ENCODE data around the gene INHBE.
"Not testable (repeated sequence)": the region's sequence is repeated elsewhere in the genome, so short reads cannot be mapped to it uniquely, and the experiment has no call there.

The INHBE gene

DNA sequence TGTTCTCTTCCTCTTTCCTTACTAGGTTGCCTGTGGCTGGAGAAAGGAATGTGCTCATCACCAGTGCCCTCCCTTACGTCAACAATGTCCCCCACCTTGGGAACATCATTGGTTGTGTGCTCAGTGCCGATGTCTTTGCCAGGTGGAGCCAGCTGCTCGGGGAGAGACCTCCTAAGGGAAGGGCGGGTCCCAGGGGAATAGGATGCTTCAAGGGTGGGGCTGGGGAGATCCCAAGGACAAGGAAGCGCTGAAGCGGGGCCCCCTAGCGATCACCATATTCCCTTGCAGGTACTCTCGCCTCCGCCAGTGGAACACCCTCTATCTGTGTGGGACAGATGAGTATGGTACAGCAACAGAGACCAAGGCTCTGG lies 43.0 kb downstream of the INHBE start:
- CTCF ChIA-PET = interaction anchor here (1.0 to 2.1 kb wide), 4 partner anchors 13 to 46 kb away, joined by 3 to 7 read pairs (median 3); no protein-coding TSS in a partner anchor
- TF ChIP-seq, protein P1, sequence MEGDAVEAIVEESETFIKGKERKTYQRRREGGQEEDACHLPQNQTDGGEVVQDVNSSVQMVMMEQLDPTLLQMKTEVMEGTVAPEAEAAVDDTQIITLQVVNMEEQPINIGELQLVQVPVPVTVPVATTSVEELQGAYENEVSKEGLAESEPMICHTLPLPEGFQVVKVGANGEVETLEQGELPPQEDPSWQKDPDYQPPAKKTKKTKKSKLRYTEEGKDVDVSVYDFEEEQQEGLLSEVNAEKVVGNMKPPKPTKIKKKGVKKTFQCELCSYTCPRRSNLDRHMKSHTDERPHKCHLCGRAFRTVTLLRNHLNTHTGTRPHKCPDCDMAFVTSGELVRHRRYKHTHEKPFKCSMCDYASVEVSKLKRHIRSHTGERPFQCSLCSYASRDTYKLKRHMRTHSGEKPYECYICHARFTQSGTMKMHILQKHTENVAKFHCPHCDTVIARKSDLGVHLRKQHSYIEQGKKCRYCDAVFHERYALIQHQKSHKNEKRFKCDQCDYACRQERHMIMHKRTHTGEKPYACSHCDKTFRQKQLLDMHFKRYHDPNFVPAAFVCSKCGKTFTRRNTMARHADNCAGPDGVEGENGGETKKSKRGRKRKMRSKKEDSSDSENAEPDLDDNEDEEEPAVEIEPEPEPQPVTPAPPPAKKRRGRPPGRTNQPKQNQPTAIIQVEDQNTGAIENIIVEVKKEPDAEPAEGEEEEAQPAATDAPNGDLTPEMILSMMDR (IDR thresholded peaks at IDR 0.05; ENCODE audit: control extremely low read depth, extremely low read depth, low read depth, missing control alignments) = no peak

DNA sequence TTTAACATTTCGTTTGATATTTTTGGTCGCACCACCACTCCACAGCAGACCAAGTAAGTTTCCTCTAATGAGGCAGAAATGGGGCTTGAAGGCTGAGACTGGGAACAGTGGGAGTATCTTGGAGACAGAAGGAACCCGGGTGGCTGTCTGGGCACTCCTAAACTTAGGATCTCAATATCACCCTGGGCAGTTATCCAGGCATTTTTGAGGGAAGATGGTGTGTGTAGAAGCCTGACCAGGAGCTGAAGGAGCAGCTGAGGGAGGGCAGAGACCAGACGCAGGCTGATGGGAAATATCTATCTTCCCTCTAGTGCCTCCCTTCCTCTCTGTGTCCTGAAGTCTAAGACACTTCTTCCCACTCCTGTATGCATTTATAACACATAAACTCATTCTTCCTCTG lies 43.5 kb downstream of the INHBE start:
- TF ChIP-seq, protein P1 (IDR thresholded peaks at IDR 0.05; ENCODE audit: control extremely low read depth, extremely low read depth, low read depth, missing control alignments) = no peak
- DNase-seq (ENCODE audit: extremely low spot score) = no peak
- POLR2A ChIA-PET = no interaction called here
- CTCF ChIA-PET = interaction anchor here (2.1 kb wide), 1 partner anchor 12 kb away, joined by 7 read pairs; no protein-coding TSS in a partner anchor

More for the DNA sequence above, 43.0 kb downstream of the INHBE start:
- POLR2A ChIA-PET = no interaction called here
- DNase-seq (ENCODE audit: extremely low spot score) = no peak

DNA sequence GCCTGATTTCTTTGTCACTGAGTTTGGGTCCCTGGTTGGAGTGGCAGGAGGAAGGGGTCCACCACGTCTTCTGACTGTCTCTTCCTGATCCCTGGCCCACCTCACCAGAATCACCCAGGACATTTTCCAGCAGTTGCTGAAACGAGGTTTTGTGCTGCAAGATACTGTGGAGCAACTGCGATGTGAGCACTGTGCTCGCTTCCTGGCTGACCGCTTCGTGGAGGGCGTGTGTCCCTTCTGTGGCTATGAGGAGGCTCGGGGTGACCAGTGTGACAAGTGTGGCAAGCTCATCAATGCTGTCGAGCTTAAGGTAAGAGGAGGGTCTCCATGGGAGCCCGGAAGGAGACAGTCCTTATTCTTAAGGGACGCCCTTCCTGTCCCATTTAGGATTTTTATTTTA lies 45.1 kb downstream of the INHBE start:
- ChIA-PET POLR2A (interaction anchor here (3.8 kb wide), 1 partner anchor 17 kb away, joined by 20 read pairs; no protein-coding TSS in a partner anchor), CTCF (interaction anchor here (0.6 to 1.2 kb wide), 2 partner anchors 41 to 48 kb away, joined by 3 read pairs; no protein-coding TSS in a partner anchor)
- TF ChIP-seq, protein P1 (IDR thresholded peaks at IDR 0.05; ENCODE audit: control extremely low read depth, extremely low read depth, low read depth, missing control alignments) = no peak
- no peak for DNase-seq (ENCODE audit: extremely low spot score)

DNA sequence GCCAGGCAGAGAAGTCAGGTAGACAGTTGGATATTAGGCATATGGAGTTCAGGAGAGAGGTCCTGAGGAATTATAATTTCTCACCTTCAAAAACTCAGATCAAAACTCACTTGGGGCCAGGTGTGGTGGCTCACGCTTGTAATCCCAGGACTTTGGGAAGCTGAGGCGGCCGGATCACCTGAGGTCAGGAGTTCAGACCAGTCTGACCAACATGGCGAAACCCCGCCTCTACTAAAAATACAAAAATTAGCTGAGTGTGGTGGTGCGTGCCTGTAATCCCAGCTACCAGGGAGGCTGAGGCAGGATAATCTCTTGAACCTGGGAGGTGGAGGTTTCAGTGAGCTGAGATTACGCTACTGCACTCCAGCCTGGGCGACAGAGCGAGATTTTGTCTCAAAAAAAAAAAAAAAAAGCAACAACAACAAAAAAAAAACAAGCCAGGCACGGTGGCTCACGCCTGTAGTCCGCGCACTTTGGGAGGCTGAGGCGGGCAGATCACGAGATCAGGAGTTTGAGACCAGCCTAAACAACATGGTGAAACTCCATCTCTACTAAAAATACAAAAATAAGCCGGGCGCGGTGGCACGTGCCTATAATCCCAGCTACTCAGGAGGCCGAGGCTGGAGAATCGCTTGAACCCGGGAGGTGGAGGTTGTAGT lies 47.3 kb downstream of the INHBE start:
- ChIA-PET POLR2A (interaction anchor here (3.8 kb wide), 1 partner anchor 15 kb away, joined by 20 read pairs; no protein-coding TSS in a partner anchor), CTCF (interaction anchor here (1.2 to 1.8 kb wide), 3 partner anchors 12 to 43 kb away, joined by 4 to 6 read pairs (median 5); partner anchors contain the start of gene GLI1)
- DNase-seq (ENCODE audit: extremely low spot score) = not testable (repeated sequence)

DNA sequence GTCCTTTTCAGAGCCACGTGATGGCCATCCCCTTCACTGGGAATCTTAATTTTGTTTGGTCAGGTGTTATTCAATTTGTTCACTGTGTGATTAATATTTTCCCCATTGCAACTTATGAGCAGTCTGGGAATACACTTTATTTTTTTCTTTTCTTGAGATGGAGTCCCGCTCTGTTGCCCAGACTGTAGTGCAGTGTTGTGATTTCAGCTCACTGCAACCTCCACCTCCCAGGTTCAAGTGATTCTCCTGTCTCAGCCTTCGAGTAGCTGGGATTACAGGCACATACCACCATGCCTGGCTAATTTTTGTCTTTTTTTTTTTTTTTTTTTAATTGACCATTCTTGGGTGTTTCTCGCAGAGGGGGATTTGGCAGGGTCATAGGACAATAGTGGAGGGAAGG lies 51.4 kb downstream of the INHBE start:
- DNase-seq (ENCODE audit: extremely low spot score); CTCF ChIA-PET: not testable (repeated sequence)
- POLR2A ChIA-PET = interaction anchor here (1.5 kb wide), 1 partner anchor 8 kb away, joined by 3 read pairs; no protein-coding TSS in a partner anchor

All from GM10248 (cell line).